IPS-18a (cell line): ENCODE measurements around the gene ETV5.

Experiments
- H3K27ac ChIP-seq: one replicate; pipeline ENCODE4 v1.5.1; 2013; ENCODE audit warnings: low read length
- H3K27me3 ChIP-seq: one replicate; pipeline ENCODE4 v1.6.1; 2013; ENCODE audit warnings: mild to moderate bottlenecking, low read length; ENCODE audit not compliant: control insufficient read depth, insufficient read depth
- H3K36me3 ChIP-seq: one replicate; pipeline ENCODE4 v1.6.1; 2013; ENCODE audit warnings: low read depth, low read length; ENCODE audit not compliant: control insufficient read depth
- H3K4me1 ChIP-seq: one replicate; pipeline ENCODE4 v1.6.1; 2013; ENCODE audit warnings: low read depth, low read length; ENCODE audit not compliant: control insufficient read depth
- H3K4me3 ChIP-seq: one replicate; pipeline ENCODE4 v1.5.1; 2013; ENCODE audit warnings: low read length
- H3K9ac ChIP-seq: one replicate; pipeline ENCODE4 v1.6.1; 2013; ENCODE audit warnings: mild to moderate bottlenecking, low read length, moderate library complexity
- H3K9me3 ChIP-seq: one replicate; pipeline ENCODE4 v1.6.1; 2013; ENCODE audit warnings: low read depth, low read length; ENCODE audit not compliant: control insufficient read depth

ETV5 gene

DNA sequence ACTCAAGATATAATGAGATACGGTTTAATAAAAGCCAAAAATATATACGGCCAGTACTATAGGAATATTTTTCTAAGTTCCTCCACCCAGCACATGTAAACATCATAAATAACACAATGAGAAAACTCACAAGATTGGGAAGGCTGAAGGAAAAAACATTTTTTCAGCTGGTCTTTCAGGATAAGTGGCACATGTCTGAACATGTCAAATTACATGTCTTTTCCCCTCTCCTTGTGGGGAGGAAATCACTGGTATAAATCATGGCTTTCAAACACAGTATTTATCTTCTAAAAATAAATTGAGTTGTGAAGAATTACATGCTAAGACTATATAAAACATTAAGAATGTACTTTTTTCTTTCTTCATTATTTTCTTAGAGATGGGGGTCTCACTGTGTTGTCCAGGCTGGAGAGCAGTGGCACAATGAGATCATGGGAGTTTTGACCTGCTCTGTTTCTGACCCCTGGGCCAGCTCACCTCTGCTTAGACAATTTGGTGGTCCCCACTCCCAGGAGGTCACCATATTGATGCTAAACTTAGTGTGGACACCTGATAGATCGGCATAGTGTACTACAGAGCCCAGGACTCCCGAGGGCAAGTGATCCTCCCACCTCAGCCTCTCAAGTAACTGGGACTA is 32.8 kb downstream of the ETV5 start:
- H3K9ac ChIP-seq: no peak overlapping the region
- H3K36me3 ChIP-seq: no peaks in the 10 kb centered on the region
- no peaks in the 10 kb centered on the region for H3K9me3 ChIP-seq
- H3K4me1 ChIP-seq: peaks cover 17% of the 10 kb centered on the region
- no peak overlapping the region for H3K4me3 ChIP-seq
- H3K27ac ChIP-seq: no peak overlapping the region
- no peaks in the 10 kb centered on the region for H3K27me3 ChIP-seq

GRCh38 chr3:186075489-186075888 is 33.4 kb downstream of the ETV5 start:
- Histone ChIP-seq H3K27ac (no peak overlapping the region), H3K9me3 (no peaks in the 10 kb centered on the region), H3K36me3 (no peaks in the 10 kb centered on the region), H3K4me3 (no peak overlapping the region), H3K4me1 (peaks cover 11% of the 10 kb centered on the region), H3K9ac (no peak overlapping the region), H3K27me3 (no peaks in the 10 kb centered on the region)

DNA sequence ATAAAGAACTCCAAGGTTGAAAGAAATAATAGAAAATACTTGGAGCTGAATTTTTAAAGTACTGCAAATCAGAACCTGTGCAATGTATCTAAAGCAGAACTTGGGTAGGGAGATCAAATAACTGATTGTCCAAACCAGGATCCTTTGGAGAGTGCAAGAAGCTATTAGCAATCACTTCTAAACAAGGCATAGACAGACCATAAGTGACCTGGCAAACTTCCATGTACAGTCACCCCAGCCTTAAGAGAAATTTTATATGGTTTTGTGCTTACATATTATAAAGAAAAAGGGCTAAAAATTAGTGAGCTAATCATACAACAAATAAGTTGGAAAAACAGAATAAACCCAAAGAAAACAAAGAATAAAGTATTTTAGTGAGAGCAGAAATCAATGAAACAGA is 35.2 kb downstream of the ETV5 start:
- H3K36me3 ChIP-seq: no peaks in the 10 kb centered on the region
- no peak overlapping the region for H3K9ac ChIP-seq
- H3K27me3 ChIP-seq: no peaks in the 10 kb centered on the region
- no peaks in the 10 kb centered on the region for H3K9me3 ChIP-seq
- H3K4me3 ChIP-seq: no peak overlapping the region
- no peak overlapping the region for H3K27ac ChIP-seq
- H3K4me1 ChIP-seq: no peaks in the 10 kb centered on the region

GRCh38 chr3:186070996-186071395 is 37.9 kb downstream of the ETV5 start:
- Histone ChIP-seq H3K27ac (no peak overlapping the region), H3K27me3 (no peaks in the 10 kb centered on the region), H3K4me1 (no peaks in the 10 kb centered on the region), H3K9me3 (no peaks in the 10 kb centered on the region), H3K4me3 (no peak overlapping the region), H3K9ac (no peak overlapping the region), H3K36me3 (no peaks in the 10 kb centered on the region)

DNA sequence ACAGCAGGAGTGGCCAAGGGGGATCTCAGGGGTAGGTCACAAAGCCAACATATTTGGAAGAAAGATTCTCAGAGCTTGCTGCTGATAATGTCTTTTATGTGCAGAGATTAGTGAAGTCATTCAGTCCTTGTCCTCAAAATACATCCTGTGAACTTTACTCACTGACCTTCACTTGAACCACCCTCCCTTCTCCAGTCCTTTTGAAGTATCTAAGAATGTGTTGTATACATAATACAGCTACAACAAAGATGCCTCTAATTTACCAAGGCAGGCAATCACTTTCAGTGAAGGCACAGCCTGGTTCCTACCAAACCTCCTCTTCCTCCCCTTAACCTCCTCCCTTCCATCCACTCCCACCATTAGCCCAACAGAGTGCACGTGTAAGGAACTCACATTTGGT is 38.3 kb downstream of the ETV5 start:
- H3K4me3 ChIP-seq: no peak overlapping the region
- H3K4me1 ChIP-seq: no peaks in the 10 kb centered on the region
- H3K9me3 ChIP-seq: no peaks in the 10 kb centered on the region
- H3K27ac ChIP-seq: no peak overlapping the region
- no peak overlapping the region for H3K9ac ChIP-seq
- H3K27me3 ChIP-seq: no peaks in the 10 kb centered on the region
- no peaks in the 10 kb centered on the region for H3K36me3 ChIP-seq

- H3K27me3 ChIP-seq: no peaks in the 10 kb centered on the region
- H3K9me3 ChIP-seq: no peaks in the 10 kb centered on the region
- no peak overlapping the region for H3K9ac ChIP-seq
- H3K36me3 ChIP-seq: peaks cover 2% of the 10 kb centered on the region
- H3K27ac ChIP-seq: no peak overlapping the region
- no peaks in the 10 kb centered on the region for H3K4me1 ChIP-seq
- no peak overlapping the region for H3K4me3 ChIP-seq
Measured at GRCh38 chr3:186070133-186070532, 38.8 kb downstream of the ETV5 start.

DNA sequence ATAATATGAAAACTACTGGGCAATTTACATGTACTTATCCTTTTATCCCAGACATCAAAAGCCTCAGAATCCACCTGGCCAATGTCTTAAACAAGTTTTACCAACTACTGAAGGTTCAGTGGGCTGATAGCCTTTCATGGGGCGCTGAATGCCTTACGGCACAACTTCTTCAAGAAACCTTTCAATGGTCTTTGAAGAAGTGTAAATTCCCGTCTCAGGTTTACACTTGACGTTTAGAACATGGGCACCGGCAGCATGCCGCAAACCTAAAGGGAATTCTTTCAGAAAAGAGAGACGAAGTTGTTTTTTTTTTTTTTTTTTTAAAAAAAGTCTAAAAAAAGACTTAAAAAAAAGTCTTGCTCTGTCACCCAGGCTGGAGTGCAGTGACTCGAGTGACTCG is 39.7 kb downstream of the ETV5 start:
- H3K36me3 ChIP-seq: peaks cover 3% of the 10 kb centered on the region
- H3K9ac ChIP-seq: no peak overlapping the region
- no peak overlapping the region for H3K27ac ChIP-seq
- H3K4me3 ChIP-seq: no peak overlapping the region
- no peaks in the 10 kb centered on the region for H3K4me1 ChIP-seq
- no peaks in the 10 kb centered on the region for H3K27me3 ChIP-seq
- H3K9me3 ChIP-seq: no peaks in the 10 kb centered on the region

DNA sequence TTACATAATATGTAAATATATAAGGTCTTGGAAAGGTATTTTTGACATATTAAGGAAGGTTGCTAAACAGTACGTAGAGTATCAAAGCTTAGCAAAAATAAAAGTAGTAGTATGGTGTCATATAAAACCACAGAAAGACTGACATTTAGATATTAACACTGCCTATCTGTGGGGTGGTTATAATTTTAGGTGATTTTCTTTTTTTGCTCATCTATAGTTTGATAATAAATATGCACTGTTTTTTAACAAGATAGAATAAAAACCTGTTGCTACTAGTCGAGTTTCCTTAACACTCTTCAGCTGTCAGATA is 40.7 kb downstream of the ETV5 start:
- Histone ChIP-seq H3K9ac (no peak overlapping the region), H3K4me1 (no peaks in the 10 kb centered on the region), H3K4me3 (no peak overlapping the region), H3K27ac (no peak overlapping the region), H3K36me3 (peaks cover 3% of the 10 kb centered on the region), H3K9me3 (no peaks in the 10 kb centered on the region), H3K27me3 (no peaks in the 10 kb centered on the region)

DNA sequence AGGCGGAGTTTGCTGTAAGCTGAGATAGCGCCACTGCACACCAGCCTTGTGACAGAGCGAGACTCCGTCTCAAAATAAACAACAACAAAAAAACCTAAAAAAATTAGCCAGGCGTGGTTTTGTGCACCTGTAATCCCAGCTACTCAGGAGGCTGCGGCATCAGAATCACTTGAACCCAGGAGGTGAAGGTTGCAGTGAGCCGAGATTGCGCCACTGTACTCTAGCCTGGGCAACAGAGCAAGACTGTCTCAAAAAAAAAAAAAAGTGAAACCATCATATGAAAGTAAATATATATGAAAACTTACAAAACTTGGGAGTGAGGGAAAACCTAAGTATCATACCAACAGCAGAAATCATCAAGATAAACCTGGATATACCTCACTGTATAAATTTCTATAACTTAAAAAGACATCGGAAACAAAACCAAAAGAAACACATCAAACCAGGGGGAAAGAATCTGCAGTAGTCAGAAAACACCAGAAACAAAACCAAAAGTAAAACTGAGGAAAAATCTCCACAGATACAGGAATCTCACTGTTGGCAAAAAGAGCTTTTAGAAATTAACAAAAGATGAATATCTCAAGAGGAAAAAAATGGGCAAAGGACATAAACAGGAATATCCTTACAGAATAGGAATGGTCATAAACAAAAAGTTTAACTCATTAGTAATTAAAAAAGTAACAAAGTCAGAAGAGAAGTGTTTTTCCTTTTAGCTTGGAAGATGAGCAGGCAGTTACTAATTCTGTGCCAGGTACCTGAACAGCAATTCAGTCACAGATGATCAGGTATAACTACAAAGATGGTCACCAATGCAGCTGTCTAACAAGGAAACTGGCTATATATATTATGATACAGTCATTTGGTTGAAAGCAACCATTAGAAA is 41.3 kb downstream of the ETV5 start:
- no peaks in the 10 kb centered on the region for H3K4me1 ChIP-seq
- peaks cover 3% of the 10 kb centered on the region for H3K36me3 ChIP-seq
- H3K9ac ChIP-seq: no peak overlapping the region
- no peaks in the 10 kb centered on the region for H3K27me3 ChIP-seq
- H3K9me3 ChIP-seq: no peaks in the 10 kb centered on the region
- H3K27ac ChIP-seq: no peak overlapping the region
- H3K4me3 ChIP-seq: no peak overlapping the region

GRCh38 chr3:186060222-186060621 is 48.7 kb downstream of the ETV5 start:
- no peaks in the 10 kb centered on the region for H3K27me3 ChIP-seq
- peaks cover 7% of the 10 kb centered on the region for H3K36me3 ChIP-seq

GRCh38 chr3:186059192-186059591 is 49.7 kb downstream of the ETV5 start:
- Histone ChIP-seq H3K4me1 (peaks cover 11% of the 10 kb centered on the region), H3K36me3 (peaks cover 5% of the 10 kb centered on the region), H3K9me3 (no peaks in the 10 kb centered on the region), H3K27ac (no peak overlapping the region), H3K9ac (no peak overlapping the region), H3K27me3 (no peaks in the 10 kb centered on the region), H3K4me3 (no peak overlapping the region)

More at GRCh38 chr3:186060222-186060621, 48.7 kb downstream of the ETV5 start:
- Histone ChIP-seq H3K9me3 (no peaks in the 10 kb centered on the region), H3K4me1 (peaks cover 11% of the 10 kb centered on the region), H3K4me3 (no peak overlapping the region), H3K27ac (no peak overlapping the region), H3K9ac (no peak overlapping the region)

- H3K4me1 ChIP-seq: peaks cover 11% of the 10 kb centered on the region
- H3K27ac ChIP-seq: no peak overlapping the region
- H3K36me3 ChIP-seq: peaks cover 5% of the 10 kb centered on the region
- no peaks in the 10 kb centered on the region for H3K9me3 ChIP-seq
- H3K9ac ChIP-seq: no peak overlapping the region
- H3K27me3 ChIP-seq: no peaks in the 10 kb centered on the region
- no peak overlapping the region for H3K4me3 ChIP-seq
Measured at GRCh38 chr3:186058225-186058624, 50.7 kb downstream of the ETV5 start.
